HG03460 (cell line): ENCODE measurements around the gene KCTD14.
A peak's percentile ranks its signal among the peaks of the same experiment; 100 is the strongest.
"Not testable (repeated sequence)": the region's sequence is repeated elsewhere in the genome, so short reads cannot be mapped to it uniquely, and the experiment has no call there.

ENCODE experiments used
- ATAC-seq: cut with Tn5 transposase; IDR thresholded peaks from one replicate; pipeline ENCODE4 v1.9.1; 2021; ENCODE audit not compliant: unreplicated experiment

The KCTD14 gene

GRCh38 chr11:78048561-78048960, 25.5 kb upstream of the KCTD14 start:
- no peak for ATAC-seq

DNA sequence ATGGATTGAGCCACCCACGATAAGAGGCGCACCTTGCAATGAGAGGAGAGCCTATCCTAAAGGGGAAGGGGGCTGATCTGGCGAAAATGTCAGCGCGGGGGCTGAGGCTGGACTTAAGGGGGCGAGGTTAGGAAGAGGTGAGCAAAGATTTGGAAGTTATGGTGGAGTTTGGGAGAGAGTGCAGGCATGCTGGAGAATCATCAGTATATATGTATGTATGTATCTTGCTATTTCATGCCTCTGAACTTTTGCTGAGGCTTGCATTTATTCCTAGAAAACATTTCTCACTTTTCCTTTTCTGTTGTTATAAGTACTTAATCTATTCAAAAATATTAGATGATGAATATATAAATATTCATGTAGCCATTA, 23.4 kb upstream of the KCTD14 start:
- no peak for ATAC-seq

GRCh38 chr11:78045851-78046485, 22.9 kb upstream of the KCTD14 start:
- no peak for ATAC-seq

DNA sequence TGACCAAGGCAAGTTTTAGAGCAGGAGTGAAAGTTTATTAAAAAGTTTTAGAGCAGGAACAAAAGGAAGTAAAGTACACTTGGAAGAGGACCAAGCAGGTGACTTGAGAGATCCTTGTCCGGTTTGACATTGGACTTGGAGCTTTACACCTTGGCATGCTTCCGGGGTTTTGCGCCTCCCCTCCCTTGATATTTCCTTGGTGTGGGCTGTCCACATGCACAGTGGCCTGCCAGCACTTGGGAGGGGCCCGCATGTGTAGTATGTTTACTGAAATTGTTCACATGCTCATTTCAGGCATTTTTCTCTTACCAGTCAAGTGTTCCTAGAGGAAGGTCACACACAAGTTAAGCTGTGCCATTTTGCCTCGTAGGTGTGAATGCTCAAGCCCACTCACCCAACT, 21.6 kb upstream of the KCTD14 start:
- no peak for ATAC-seq

DNA sequence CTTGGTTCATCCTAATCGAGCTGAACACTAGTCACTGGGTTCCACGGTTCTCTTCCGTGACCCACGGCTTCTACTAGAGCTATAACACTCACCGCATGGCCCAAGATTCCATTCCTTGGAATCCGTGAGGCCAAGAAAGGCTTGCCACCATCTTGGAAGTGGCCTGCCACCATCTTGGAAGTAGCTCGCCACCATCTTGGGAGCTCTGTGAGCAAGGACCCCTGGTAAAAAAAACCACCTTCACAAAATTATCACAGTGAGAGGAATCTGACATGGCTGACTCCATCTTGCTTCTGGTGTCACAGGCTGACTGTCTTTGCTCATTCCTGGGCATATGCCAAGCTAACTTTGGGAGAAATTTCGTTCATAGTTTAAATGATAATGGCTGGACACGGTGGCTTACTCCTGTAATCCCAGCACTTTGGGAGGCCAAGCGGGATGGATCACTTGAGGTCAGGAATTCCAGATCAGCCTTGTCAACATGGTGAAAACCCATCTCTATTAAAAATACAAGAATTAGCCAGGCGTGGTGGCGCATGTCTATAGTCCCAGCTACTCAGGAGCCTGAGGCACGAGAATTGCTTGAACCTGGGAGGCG, 18.9 kb upstream of the KCTD14 start:
- ATAC-seq = no peak

GRCh38 chr11:78041380-78041719, 18.3 kb upstream of the KCTD14 start:
- ATAC-seq = not testable (repeated sequence)

DNA sequence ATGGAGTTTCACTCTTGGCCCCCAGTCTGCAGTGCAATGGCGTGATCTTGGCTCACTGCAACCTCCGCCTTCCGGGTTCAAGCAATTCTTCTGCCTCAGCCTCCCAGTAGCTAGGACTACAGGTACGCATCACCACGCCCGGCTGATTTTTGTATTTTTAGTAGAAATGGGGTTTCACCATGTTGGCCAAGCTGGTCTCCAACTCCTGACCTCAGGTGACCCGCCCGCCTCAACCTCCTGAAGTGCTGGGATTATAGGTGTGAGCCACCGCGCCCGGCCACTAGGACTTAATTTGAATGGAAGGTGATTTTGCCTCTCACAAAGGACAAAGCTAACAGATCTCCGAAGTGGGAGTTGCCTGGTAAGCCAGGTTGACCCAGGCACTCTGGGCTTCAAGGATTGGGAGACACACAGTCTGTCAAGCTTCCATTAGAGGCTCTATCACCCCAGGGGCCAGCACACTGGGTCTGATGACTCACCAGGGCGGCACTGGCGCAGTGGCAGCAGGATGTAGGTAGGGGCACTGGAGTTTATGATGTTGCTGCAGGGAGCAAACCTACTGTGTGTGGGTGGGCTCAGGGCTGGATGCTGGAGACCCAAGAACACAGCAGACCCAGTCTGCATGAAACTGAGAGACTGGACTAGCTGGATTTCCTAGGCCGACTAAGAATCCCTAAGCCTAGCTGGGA, 17.8 kb upstream of the KCTD14 start:
- ATAC-seq = no peak

DNA sequence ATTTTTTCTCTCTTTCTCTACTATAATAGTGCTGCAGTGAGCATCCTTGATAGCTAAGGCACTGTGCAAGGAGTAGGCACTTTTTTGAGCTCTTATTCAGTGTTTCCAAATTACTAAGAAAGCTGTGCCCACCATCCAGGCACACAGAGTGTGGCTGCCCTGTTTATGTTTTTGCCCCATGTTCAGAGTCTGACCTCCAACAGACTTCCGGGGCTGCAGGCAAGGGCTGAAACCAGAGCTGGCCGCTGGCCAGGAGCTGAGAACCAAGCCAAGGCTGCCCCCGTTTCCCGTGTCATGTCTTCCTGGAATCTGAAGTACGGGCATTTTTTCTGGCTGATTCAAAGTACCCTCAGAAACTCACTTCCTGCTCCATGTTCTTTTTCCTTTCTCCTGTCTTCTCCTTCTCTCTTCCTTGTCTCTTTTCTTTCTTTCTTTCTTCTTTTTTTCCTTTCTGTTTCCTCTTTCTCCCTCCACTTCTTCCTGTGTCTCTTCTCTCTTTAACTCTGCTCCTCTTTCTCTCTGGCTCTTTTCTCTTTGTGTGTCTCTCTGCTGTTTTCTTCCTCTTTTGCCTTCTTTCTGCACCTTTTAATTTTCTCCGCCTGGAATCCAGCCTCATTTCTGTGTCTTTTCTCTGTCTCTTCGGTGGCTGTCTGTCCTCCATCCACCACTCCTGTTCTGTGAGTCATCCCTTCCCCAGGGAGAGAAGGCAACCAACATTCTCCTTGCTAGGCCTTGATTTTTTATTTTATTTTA, 17.0 kb upstream of the KCTD14 start:
- peak; percentile 80 for ATAC-seq

DNA sequence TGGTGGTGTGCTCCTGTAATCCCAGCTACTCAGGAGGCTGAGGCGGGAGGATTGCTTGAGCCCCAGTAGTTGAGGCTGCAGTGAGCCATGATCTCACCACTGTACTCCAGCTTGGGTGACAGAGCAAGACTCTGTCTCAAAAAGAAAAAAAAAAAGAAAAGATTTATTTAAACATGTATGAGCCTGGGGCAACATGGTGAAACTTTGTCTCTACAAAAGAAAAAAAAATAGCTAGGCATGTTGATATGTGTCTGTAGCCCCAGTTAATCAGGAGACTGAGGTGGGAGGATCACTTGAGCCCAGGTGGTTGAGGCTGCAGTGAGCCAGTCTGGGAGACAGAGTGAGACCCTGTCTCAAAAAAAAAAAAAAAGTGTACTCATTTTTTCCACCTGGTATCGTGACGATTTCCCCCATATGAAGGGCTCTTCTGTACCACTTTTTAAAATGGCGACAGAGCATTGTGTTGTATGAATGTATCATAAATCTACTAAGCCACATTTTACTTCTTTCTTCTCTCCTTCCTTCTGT, 16.4 kb upstream of the KCTD14 start:
- ATAC-seq = no peak

DNA sequence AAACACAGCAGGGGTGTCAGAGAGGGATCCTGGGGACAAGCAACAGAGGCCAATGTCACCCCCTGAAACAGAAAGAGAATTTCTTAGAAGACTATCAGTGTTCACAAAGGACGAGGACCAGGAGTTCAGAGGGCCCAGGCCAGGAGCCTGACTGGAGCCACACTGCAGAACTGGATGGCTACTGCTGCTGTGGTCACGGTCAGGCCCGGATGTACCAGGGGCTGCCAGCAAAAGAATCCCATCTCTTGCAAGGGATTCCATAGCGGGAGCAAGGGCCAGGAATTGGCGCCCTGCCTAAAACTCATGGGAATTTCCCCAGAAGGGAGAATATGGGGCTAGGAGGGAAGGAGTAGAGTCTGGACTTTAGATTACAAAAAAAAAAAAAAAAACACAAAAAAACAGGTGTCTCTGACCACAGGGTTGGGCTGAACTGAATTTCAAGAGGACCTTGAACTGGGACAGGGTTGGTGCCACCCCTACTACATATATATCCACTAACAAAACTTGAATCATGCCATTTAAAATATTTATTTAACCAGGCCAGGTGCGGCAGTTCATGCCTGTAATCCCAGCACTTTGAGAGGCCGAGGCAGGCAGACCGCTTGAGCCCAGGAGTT, 15.7 kb upstream of the KCTD14 start:
- no peak for ATAC-seq

GRCh38 chr11:78037825-78038620, 14.9 kb upstream of the KCTD14 start:
- ATAC-seq = no peak

GRCh38 chr11:78037056-78037455, 14.0 kb upstream of the KCTD14 start:
- ATAC-seq = no peak

DNA sequence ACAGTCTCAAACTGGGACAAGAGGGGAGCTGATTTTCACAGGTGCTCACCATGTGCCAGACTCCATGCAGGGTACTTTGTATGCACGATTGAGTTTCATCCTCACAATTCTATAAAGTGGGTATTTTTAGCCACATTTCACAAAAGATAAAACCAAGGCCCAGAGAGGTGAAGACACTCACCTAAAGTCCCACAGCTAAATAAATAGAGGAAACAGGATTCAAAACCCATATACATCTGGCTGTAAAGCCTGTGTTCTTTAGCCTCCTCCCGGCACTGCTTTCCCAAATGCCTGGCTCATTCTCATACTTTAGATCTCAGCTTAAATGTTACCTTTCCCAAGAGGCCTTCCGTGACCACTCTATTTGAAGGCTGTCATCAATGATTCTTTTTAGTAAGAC, 13.2 kb upstream of the KCTD14 start:
- no peak for ATAC-seq

GRCh38 chr11:78034623-78035022, 11.5 kb upstream of the KCTD14 start:
- no peak for ATAC-seq

DNA sequence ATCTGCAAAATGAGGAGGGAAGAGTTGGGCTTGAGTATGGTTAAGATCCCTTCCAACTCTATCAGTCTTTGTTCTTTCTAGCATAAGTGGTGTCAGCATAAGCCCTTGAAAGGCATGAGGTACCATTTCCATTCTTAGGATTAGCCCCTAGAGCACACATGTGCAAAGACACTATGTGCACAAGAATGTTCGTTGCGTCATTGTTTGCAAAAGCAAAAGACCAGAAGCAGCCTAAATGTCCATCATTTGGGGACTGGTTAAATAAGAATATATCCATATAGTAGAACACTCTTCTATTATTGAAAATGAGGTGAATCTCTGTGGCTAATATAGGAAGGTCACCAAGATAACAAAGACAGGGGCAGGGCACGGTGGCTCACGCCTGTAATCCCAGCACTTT, 10.0 kb upstream of the KCTD14 start:
- no peak for ATAC-seq

- no peak for ATAC-seq
Observed at GRCh38 chr11:78032090-78032489, 9.0 kb upstream of the KCTD14 start.

- peak; percentile 95 for ATAC-seq
Observed at GRCh38 chr11:78031629-78032028, 8.6 kb upstream of the KCTD14 start.

DNA sequence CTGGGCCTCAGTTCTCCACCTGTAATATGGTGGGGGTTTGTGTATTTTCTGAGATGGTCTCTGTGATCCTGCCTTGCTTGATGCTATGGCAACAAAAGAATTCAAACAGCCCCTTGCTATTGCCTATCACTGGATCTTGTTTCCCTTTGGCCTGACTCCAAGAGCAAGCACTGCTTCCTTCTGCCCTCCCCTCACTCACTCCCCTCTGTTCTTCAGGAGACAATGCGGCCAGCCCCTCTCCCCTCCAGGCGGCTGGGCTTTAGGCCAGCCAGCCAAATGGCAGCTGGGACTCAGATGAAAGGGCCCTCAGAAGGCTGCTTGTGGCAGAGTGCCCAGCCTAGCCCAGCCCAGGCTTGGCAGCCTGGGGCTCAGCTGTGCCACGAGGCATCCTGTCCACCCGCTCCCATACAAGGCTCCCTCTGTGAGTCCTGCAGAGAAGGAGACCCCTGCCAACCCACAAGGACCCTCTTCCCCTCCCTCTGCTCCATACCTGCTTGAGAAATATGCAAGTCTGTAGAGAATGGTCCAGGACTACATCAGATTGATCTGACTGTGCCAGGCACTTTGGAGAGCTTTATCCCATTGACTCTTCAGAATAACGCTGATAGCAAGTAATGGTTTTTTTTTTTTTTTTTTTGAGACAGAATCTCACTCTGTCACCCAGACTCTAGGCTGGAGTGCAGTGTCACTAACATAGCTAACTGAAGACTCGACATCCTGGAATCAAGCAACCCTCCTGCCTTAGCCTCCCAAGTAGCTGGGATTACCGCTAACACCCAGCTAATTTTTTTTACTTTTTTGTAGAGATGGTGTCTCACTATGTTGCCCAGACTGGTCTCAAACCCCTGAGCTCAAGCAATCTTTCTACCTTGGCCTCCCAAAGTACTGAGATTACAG, 7.6 kb upstream of the KCTD14 start:
- no peak for ATAC-seq

GRCh38 chr11:78028423-78028822, 5.3 kb upstream of the KCTD14 start:
- not testable (repeated sequence) for ATAC-seq
